Lung (tissue), 12 donors: ENCODE data around the gene RSBN1. TPM values are rescaled to one million over a fixed set of nuclear protein-coding genes. Genes with fewer than 3 reads are reported as not detected.

ENCODE experiments used
- ATAC-seq: fragments of 200-7000 bp; cut with Tn5 transposase; one replicate; pipeline ENCODE4 v1.9.1; 2020; ENCODE audit warnings: moderate number of reproducible peaks; ENCODE audit not compliant: insufficient read depth, low FRiP score
- DNase-seq, 3 donors: peaks; one replicate each; pipeline ENCODE4 v3.0.0-alpha.2; 2013 to 2017
- H3K27ac ChIP-seq, 2 donors: one replicate each; pipeline ENCODE4 v1.5.1; 2013; ENCODE audit warnings: mild to moderate bottlenecking in 2 of 2, moderate library complexity in 2 of 2, control low read depth in 1 of 2, inconsistent platforms in 1 of 2, low read depth in 1 of 2, low read length in 1 of 2
- H3K27me3 ChIP-seq, 3 donors: one replicate each; pipeline ENCODE4 v1.5.1; 2013; ENCODE audit warnings: low read length in 2 of 3; ENCODE audit not compliant: control insufficient read depth in 3 of 3, insufficient read depth in 3 of 3
- H3K36me3 ChIP-seq, 4 donors: one replicate each; pipeline ENCODE4 v1.5.1; 2013; ENCODE audit warnings: low read length in 4 of 4, mild to moderate bottlenecking in 1 of 4, moderate library complexity in 1 of 4; ENCODE audit not compliant: control insufficient read depth in 4 of 4, insufficient read depth in 4 of 4
- H3K4me1 ChIP-seq, 5 donors: one replicate each; pipeline ENCODE4 v1.5.1; 2013; ENCODE audit warnings: low read length in 5 of 5, mild to moderate bottlenecking in 2 of 5, moderate library complexity in 1 of 5; ENCODE audit not compliant: control insufficient read depth in 5 of 5, insufficient read depth in 5 of 5
- H3K4me3 ChIP-seq: one replicate; pipeline ENCODE4 v1.5.1; 2013; ENCODE audit warnings: mild to moderate bottlenecking, control low read depth, moderate library complexity
- H3K9ac ChIP-seq, 2 donors: one replicate each; pipeline ENCODE4 v1.5.1; 2013; ENCODE audit warnings: low read length in 2 of 2, control low read depth in 1 of 2; ENCODE audit not compliant: insufficient read depth in 1 of 2
- H3K9me3 ChIP-seq, 4 donors: one replicate each; pipeline ENCODE4 v1.5.1; 2013; ENCODE audit warnings: low read length in 3 of 4, mild to moderate bottlenecking in 1 of 4, moderate library complexity in 1 of 4; ENCODE audit not compliant: control insufficient read depth in 4 of 4, insufficient read depth in 3 of 4
- WGBS, 2 donors: extraction: QIAGEN DNeasy Blood & Tissue Kit; methylation state at CpG; one replicate each; pipeline ENCODE4 v1.1.7; 2013; 5-methylcytosine and 5-hydroxymethylcytosine counted together
- polyA plus RNA-seq, 2 donors: library from polyadenylated mRNA; stranded (reverse); fragments of 200-250 nt; gene quantifications; one replicate each; pipeline ENCODE4 v1.2.1, GENCODE V29; 2013
- total RNA-seq, 2 donors: library from RNA; depleted of rRNA in 1 of 2; stranded (reverse); fragments of >200 nt in 1 of 2; gene quantifications; one replicate each; pipeline ENCODE4 v1.2.1, GENCODE V29; 2014 to 2021
- TF ChIP-seq, protein P1 (sequence below): IDR thresholded peaks from 2 replicates; pipeline ENCODE4 v1.5.1; 2012; ENCODE audit warnings: mild to moderate bottlenecking; ENCODE audit errors: control extremely low read depth, extremely low read depth
- donor health status: control.
- donor health status: control.
- donor health status: Bipolar disorder and iron deficiency.
- donor health status: healthy.
- donor health status: DM: yes; HTN: yes; CAD: no.

Gene RSBN1
- total and polyA plus RNA-seq, 4 donors = 4.4 to 39.0 (median 12.5) TPM

DNA sequence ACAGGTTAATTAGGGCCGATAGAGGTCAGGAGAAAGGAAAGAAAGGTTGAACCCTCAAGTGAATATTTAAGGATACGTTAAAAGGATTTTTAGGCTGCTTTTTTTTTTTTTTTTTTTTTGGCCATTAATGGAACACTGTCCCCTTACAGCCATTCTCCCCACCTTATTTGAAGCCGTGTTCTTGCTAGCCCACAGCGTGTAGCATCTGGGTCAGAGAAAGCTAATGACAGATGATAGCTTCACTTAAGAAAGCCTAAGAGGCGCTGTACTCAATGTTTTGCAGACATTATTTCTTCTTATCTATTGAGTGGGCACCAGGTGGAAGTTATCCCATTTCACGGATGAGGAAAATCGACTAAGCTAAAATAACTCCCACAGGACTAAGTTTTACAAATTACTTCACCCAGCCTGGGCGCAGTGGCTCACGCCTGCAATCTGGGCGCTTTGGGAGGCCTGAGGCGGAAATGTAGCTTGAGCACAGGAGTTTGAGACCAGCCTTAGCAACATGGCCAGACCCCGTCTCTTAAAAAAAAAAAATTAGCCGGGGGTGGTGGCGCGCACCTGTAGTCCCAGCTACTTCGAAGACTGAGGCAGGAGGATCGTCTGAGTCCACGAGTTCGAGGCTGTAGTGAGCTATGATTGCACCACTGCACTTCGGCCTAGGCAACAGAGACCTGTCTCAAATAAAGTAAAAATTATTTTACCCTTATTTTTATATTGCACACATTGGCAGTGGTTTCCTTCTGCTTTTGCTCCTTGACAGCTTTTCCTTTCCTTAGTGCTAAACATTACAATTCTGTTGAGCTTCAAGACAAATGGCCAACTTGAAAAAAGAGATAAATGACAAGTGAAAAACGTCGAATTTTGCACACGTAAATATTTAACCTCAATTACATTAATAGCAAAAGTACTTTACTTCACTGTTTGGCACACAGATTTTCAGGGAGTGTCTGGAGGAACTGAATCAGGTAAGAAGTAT is 51.9 kb downstream of the RSBN1 start:
- WGBS, 2 donors = 55 to 66% methylated on average over 23 of the region's 23 CpGs
- DNase-seq (no peak), ATAC-seq (no peak)
- H3K36me3 ChIP-seq = peaks cover 0 to 6% (median 1%) of the 10 kb centered on the region in 4 donors
- H3K27me3 ChIP-seq = no peaks in the 10 kb centered on the region
- no peaks in the 10 kb centered on the region for H3K9me3 ChIP-seq
- TF ChIP-seq, protein P1, sequence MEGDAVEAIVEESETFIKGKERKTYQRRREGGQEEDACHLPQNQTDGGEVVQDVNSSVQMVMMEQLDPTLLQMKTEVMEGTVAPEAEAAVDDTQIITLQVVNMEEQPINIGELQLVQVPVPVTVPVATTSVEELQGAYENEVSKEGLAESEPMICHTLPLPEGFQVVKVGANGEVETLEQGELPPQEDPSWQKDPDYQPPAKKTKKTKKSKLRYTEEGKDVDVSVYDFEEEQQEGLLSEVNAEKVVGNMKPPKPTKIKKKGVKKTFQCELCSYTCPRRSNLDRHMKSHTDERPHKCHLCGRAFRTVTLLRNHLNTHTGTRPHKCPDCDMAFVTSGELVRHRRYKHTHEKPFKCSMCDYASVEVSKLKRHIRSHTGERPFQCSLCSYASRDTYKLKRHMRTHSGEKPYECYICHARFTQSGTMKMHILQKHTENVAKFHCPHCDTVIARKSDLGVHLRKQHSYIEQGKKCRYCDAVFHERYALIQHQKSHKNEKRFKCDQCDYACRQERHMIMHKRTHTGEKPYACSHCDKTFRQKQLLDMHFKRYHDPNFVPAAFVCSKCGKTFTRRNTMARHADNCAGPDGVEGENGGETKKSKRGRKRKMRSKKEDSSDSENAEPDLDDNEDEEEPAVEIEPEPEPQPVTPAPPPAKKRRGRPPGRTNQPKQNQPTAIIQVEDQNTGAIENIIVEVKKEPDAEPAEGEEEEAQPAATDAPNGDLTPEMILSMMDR = no peak
- H3K4me1 ChIP-seq = peaks cover 0 to 12% (median 0%) of the 10 kb centered on the region in 5 donors
- H3K9ac ChIP-seq = peak overlapping the region in 1 of 2 donors; percentile 98
- H3K4me3 ChIP-seq = no peak overlapping the region
- peak overlapping the region; percentile 95 to 98 for H3K27ac ChIP-seq

DNA sequence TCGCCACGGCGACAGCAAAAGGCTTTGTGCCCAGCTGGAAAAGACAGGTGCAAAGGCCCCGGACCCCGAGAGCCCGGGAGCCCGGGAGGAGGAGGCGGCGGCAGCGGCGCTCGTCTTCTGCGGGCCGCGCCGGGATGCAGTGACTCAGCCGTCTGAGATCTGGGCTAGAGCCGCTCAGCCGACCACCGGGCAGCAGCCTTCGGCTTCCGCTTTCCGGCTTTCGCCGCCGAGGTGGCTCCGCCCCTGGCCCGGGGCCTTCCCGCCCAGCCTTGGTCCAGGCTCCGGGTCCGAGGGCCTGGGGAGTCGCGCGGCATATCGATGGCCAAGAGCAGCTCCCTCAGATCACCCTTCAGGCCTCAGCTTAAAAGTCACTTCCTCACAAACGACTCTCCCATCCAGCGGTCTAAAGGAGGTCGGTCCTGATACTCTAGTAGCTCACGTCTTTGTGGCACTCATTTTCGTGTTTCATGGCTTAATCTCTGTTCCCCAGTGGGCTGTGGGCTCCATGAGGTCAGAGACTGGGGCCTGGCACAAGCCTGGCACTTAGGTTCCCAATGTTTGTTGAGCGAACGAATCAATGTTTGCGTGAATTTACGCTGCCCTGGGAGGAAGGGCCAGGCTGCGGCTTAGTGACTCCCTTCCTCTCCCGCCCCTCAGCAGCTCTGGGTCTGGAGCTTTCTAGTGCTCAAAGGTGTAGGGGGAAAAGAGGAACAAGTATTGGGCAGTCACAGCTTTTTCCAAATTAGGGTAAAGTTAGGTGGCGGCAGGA is 52.8 kb downstream of the RSBN1 start, which contains the start of gene PHTF1:
PHTF1 (minus strand) TSS at position 154 of the 769 bp plus-strand sequence. CDS start 783 bp downstream, outside the sequence.
- peak within 1 kb of the TSS; percentile 87 to 98 for H3K9ac ChIP-seq
- peak within 1 kb of the TSS; percentile 61 for H3K4me3 ChIP-seq
- TF ChIP-seq, protein P1 = no peak
- ATAC-seq (peak; percentile 88), DNase-seq (peak; percentile 80 to 82 (median 82))
- WGBS, 2 donors = 1% methylated on average over 38 to 47 of the region's 47 CpGs
- H3K36me3 ChIP-seq = peaks cover 0 to 3% (median 0%) of the 10 kb centered on the region in 4 donors
- peak within 1 kb of the TSS; percentile 95 to 98 for H3K27ac ChIP-seq
- H3K27me3 ChIP-seq = no peaks in the 10 kb centered on the region
- peaks cover 0 to 12% (median 0%) of the 10 kb centered on the region in 5 donors for H3K4me1 ChIP-seq
- H3K9me3 ChIP-seq = no peaks in the 10 kb centered on the region

DNA sequence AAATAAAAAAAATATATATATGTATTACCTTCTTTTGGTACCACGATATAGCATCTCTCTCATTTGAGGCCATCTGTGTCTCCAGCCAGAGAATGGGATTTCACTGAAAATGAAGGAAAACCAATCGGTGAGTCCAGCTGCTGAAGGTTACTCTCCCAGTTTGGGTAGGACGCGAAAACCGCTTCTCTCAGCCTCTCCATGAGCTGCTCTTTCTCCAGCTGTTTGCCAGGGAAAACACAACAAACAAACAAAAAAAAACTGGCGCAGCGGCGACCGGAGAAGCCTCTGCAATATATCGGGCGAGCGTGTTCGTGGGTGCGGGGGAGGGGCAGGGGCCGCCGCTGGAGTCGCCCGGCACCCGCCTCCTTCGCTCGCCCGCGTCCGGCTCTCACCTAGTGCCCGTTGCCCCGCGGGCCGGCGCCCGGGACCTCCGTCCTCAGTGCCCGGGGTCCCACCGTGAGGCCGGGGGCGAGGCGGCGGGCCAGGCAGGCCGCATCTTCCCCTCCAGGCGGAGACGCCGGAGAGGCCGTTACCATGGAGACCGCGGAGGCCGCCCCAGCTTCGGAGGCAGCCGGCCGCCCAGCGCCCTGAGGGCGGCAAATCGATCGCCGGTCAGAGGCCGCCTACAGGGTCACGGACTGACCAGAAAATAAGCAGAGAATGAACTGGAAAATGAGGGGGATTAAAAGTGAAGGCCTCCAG is 53.5 kb downstream of the RSBN1 start:
- TF ChIP-seq, protein P1 = no peak
- Histone ChIP-seq H3K27me3 (no peaks in the 10 kb centered on the region), H3K4me1 (peaks cover 0 to 12% (median 0%) of the 10 kb centered on the region in 5 donors), H3K9me3 (no peaks in the 10 kb centered on the region), H3K36me3 (peaks cover 0 to 4% (median 1%) of the 10 kb centered on the region in 4 donors), H3K27ac (peak overlapping the region; percentile 95 to 98), H3K9ac (peak overlapping the region; percentile 87 to 98), H3K4me3 (peak overlapping the region; percentile 61)
- ATAC-seq (peak; percentile 74), DNase-seq (peak; percentile 60 to 72 (median 64))
- WGBS, 2 donors = 0% methylated on average over 44 to 55 of the region's 55 CpGs
